Measurements from ENCODE around the gene SP4. TPM values are rescaled to one million over a fixed set of nuclear protein-coding genes. Genes with fewer than 3 reads are reported as not detected.
A peak's percentile ranks its signal among the peaks of the same experiment; 100 is the strongest.

Gene SP4
- total RNA-seq (2022) (15.8 and 15.9 TPM in 2 replicates), Bru-seq, nascent RNA (percentile 86 among the genes with signal in this experiment), BruChase-seq, experiment 1, labeled RNA remaining after a 6-hour chase (percentile 60 among the genes with signal in this experiment), BruChase-seq, experiment 2, labeled RNA remaining after a 2-hour chase (percentile 69 among the genes with signal in this experiment)
- long read RNA-seq, full-length matches to known transcripts, result 2 of 6 reads
- long read RNA-seq, partial matches to known transcripts, result 0 of 6 reads
- long read RNA-seq, other reads (novel, unspliced or antisense), result 4 of 6 reads

- TF ChIP-seq CTCF (IDR thresholded peaks at IDR 0.05; ENCODE audit: unreplicated experiment), result no peak
- CTCF ChIA-PET, result interaction anchor here (0.7 to 1.8 kb wide), 10 partner anchors 9 to 682 kb away, joined by 3 to 10 read pairs (median 4); no protein-coding TSS in a partner anchor
- H3K4me1 Mint-ChIP-seq (ENCODE audit: low read depth, unreplicated experiment), result peaks cover 30% of the 10 kb centered on the region
Observed at GRCh38 chr7:21427871-21428658, at the start of gene SP4. Gene SP4, plus strand, starts transcription at chr7:21428083. Its CDS starts 169 bp downstream, at chr7:21428252.

GRCh38 chr7:21383227-21384220, 44.4 kb upstream of the SP4 start:
- H3K9me3 Mint-ChIP-seq (ENCODE audit: low read depth, unreplicated experiment), result no peaks in the 10 kb centered on the region
- no peak for TF ChIP-seq CTCF (IDR thresholded peaks at IDR 0.05; ENCODE audit: unreplicated experiment)
- no peak overlapping the region for H3K27ac Mint-ChIP-seq (ENCODE audit: unreplicated experiment)
- no peaks in the 10 kb centered on the region for H3K36me3 Mint-ChIP-seq (ENCODE audit: insufficient read depth, unreplicated experiment)
- H3K4me3 Mint-ChIP-seq (ENCODE audit: low read depth, unreplicated experiment), result no peak overlapping the region
- BruUV-seq (replicated peaks), result no TSS peak
- CTCF ChIA-PET, result interaction anchor here (0.6 to 1.1 kb wide), 3 partner anchors 44 to 1184 kb away, joined by 3 to 6 read pairs (median 4); no protein-coding TSS in a partner anchor
- intact Hi-C loops (cut with micrococcal nuclease; ENCODE audit: unreplicated experiment), result no loop called here
- no peaks in the 10 kb centered on the region for H3K4me1 Mint-ChIP-seq (ENCODE audit: low read depth, unreplicated experiment)
- H3K27me3 Mint-ChIP-seq (ENCODE audit: unreplicated experiment), result no peaks in the 10 kb centered on the region
- DNase-seq, result no peak

More at GRCh38 chr7:21427871-21428658, at the start of gene SP4:
- DNase-seq, result peak; percentile 99
- BruUV-seq (replicated peaks), result no TSS peak
- H3K27ac Mint-ChIP-seq (ENCODE audit: unreplicated experiment), result peak within 1 kb of the TSS; percentile 96
- no peaks in the 10 kb centered on the region for H3K27me3 Mint-ChIP-seq (ENCODE audit: unreplicated experiment)
- intact Hi-C loops (cut with micrococcal nuclease; ENCODE audit: unreplicated experiment), result loop anchor here (1.0 to 5.0 kb wide), 6 partner anchors 62 to 1644 kb away; no protein-coding TSS in a partner anchor
- peak within 1 kb of the TSS; percentile 99 for H3K4me3 Mint-ChIP-seq (ENCODE audit: low read depth, unreplicated experiment)
- no peaks in the 10 kb centered on the region for H3K9me3 Mint-ChIP-seq (ENCODE audit: low read depth, unreplicated experiment)
- peaks cover 29% of the 10 kb centered on the region for H3K36me3 Mint-ChIP-seq (ENCODE audit: insufficient read depth, unreplicated experiment)

- H3K4me3 Mint-ChIP-seq (ENCODE audit: low read depth, unreplicated experiment), result no peak overlapping the region
- no peaks in the 10 kb centered on the region for H3K4me1 Mint-ChIP-seq (ENCODE audit: low read depth, unreplicated experiment)
- no peaks in the 10 kb centered on the region for H3K9me3 Mint-ChIP-seq (ENCODE audit: low read depth, unreplicated experiment)
- H3K36me3 Mint-ChIP-seq (ENCODE audit: insufficient read depth, unreplicated experiment), result no peaks in the 10 kb centered on the region
- no peak overlapping the region for H3K27ac Mint-ChIP-seq (ENCODE audit: unreplicated experiment)
- H3K27me3 Mint-ChIP-seq (ENCODE audit: unreplicated experiment), result no peaks in the 10 kb centered on the region
- BruUV-seq (replicated peaks), result no TSS peak
- CTCF ChIA-PET, result no interaction called here
- DNase-seq, result no peak
- intact Hi-C loops (cut with micrococcal nuclease; ENCODE audit: unreplicated experiment), result loop anchor here (10.0 kb wide), 1 partner anchor 1741 kb away; no protein-coding TSS in a partner anchor
- TF ChIP-seq CTCF (IDR thresholded peaks at IDR 0.05; ENCODE audit: unreplicated experiment), result no peak
Observed at GRCh38 chr7:21393937-21394336, 33.9 kb upstream of the SP4 start.

- no peak for TF ChIP-seq CTCF (IDR thresholded peaks at IDR 0.05; ENCODE audit: unreplicated experiment)
- Mint-ChIP-seq H3K27me3 (ENCODE audit: unreplicated experiment) (peaks cover 12% of the 10 kb centered on the region), H3K9me3 (ENCODE audit: low read depth, unreplicated experiment) (peaks cover 9% of the 10 kb centered on the region), H3K4me1 (ENCODE audit: low read depth, unreplicated experiment) (no peaks in the 10 kb centered on the region), H3K4me3 (ENCODE audit: low read depth, unreplicated experiment) (no peak overlapping the region), H3K27ac (ENCODE audit: unreplicated experiment) (no peak overlapping the region), H3K36me3 (ENCODE audit: insufficient read depth, unreplicated experiment) (no peaks in the 10 kb centered on the region)
- DNase-seq, result no peak
- intact Hi-C loops (cut with micrococcal nuclease; ENCODE audit: unreplicated experiment), result no loop called here
- CTCF ChIA-PET, result no interaction called here
- no TSS peak for BruUV-seq (replicated peaks)
Observed at GRCh38 chr7:21401944-21402343, 25.9 kb upstream of the SP4 start.
